ENCODE data around the gene UST.

The UST gene

GRCh38 chr6:149014631-149015534 is 268.1 kb downstream of the UST start:
- Histone ChIP-seq H3K79me2 (ENCODE audit: insufficient read depth, low read depth) (no peaks in the 10 kb centered on the region), H3K27me3 (ENCODE audit: insufficient read depth, low read depth) (no peaks in the 10 kb centered on the region), H4K20me1 (ENCODE audit: insufficient read depth) (no peaks in the 10 kb centered on the region), H3K4me2 (no peak overlapping the region), H3K27ac (no peak overlapping the region), H2AFZ (ENCODE audit: low read depth) (no peak overlapping the region), H3K4me1 (ENCODE audit: low read depth, poor library complexity, severe bottlenecking) (no peaks in the 10 kb centered on the region), H3K36me3 (ENCODE audit: insufficient read depth) (no peaks in the 10 kb centered on the region), H3K4me3 (IDR thresholded peaks at IDR 0.05; ENCODE audit: insufficient read depth, low read depth, low read length) (no peak overlapping the region), H3K9ac (no peak overlapping the region)
- TF ChIP-seq, protein P1, sequence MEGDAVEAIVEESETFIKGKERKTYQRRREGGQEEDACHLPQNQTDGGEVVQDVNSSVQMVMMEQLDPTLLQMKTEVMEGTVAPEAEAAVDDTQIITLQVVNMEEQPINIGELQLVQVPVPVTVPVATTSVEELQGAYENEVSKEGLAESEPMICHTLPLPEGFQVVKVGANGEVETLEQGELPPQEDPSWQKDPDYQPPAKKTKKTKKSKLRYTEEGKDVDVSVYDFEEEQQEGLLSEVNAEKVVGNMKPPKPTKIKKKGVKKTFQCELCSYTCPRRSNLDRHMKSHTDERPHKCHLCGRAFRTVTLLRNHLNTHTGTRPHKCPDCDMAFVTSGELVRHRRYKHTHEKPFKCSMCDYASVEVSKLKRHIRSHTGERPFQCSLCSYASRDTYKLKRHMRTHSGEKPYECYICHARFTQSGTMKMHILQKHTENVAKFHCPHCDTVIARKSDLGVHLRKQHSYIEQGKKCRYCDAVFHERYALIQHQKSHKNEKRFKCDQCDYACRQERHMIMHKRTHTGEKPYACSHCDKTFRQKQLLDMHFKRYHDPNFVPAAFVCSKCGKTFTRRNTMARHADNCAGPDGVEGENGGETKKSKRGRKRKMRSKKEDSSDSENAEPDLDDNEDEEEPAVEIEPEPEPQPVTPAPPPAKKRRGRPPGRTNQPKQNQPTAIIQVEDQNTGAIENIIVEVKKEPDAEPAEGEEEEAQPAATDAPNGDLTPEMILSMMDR (conservative IDR thresholded peaks at IDR 0.05; ENCODE audit: low read depth, low read length): no peak

DNA sequence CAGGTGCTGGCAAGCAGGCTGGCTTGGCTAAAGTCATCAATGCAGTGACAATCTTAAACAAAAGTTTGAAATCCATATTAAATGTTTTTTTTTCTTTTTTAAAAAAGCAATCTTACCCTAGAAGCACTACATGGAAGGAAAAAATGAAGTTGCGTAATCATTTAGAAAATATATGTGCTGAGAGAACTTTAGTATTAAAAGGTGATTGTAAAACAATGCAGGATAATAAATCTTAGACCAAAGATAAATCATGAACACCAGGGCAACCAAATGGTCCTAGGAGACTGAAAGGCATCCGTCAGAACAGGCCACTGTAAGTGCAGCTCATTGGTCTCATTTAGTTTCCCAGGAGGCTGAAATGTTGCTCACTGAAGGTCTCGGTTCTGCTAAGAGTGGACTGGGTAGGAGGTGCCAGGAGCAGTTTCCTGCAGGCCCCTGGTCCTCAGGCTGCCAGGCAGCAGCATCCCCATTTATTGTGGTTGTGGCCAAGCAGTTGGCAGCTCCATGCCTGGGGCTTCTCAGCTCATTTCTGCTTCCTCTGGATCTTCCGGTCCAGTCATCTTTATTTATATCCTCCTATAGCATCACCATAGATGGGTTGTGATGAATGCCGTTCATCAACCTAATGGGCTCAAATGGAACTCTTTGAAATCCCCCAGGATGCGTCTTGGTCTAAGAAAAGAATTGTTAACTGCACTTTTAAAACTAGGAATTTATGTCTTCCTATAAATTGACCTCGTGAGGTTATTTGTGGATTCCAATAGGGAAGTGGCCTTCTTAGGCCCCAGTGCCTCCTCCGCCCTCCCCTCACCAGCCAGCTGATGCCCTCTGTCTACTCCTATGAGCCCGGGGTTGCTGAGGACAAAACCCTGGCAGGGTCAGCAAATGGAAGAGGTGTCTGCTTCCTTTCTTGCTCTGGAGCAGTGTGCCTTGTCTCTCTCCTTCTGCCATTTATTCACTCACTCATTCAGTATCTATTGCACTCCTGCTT is 269.0 kb downstream of the UST start:
- H3K27me3 ChIP-seq (ENCODE audit: insufficient read depth, low read depth): no peaks in the 10 kb centered on the region
- no peaks in the 10 kb centered on the region for H3K36me3 ChIP-seq (ENCODE audit: insufficient read depth)
- no peaks in the 10 kb centered on the region for H3K4me1 ChIP-seq (ENCODE audit: low read depth, poor library complexity, severe bottlenecking)
- no peaks in the 10 kb centered on the region for H4K20me1 ChIP-seq (ENCODE audit: insufficient read depth)
- no peak overlapping the region for H2AFZ ChIP-seq (ENCODE audit: low read depth)
- no peak overlapping the region for H3K4me3 ChIP-seq (IDR thresholded peaks at IDR 0.05; ENCODE audit: insufficient read depth, low read depth, low read length)
- H3K9ac ChIP-seq: no peak overlapping the region
- H3K79me2 ChIP-seq (ENCODE audit: insufficient read depth, low read depth): no peaks in the 10 kb centered on the region
- TF ChIP-seq, protein P1 (conservative IDR thresholded peaks at IDR 0.05; ENCODE audit: low read depth, low read length): no peak
- H3K4me2 ChIP-seq: no peak overlapping the region
- no peak overlapping the region for H3K27ac ChIP-seq

GRCh38 chr6:149016716-149017115 is 269.9 kb downstream of the UST start:
- Histone ChIP-seq H3K27me3 (ENCODE audit: insufficient read depth, low read depth) (no peaks in the 10 kb centered on the region), H3K9ac (no peak overlapping the region), H3K27ac (no peak overlapping the region), H3K4me2 (no peak overlapping the region), H3K4me1 (ENCODE audit: low read depth, poor library complexity, severe bottlenecking) (no peaks in the 10 kb centered on the region), H2AFZ (ENCODE audit: low read depth) (no peak overlapping the region), H4K20me1 (ENCODE audit: insufficient read depth) (no peaks in the 10 kb centered on the region), H3K36me3 (ENCODE audit: insufficient read depth) (no peaks in the 10 kb centered on the region), H3K4me3 (IDR thresholded peaks at IDR 0.05; ENCODE audit: insufficient read depth, low read depth, low read length) (no peak overlapping the region), H3K79me2 (ENCODE audit: insufficient read depth, low read depth) (no peaks in the 10 kb centered on the region)
- TF ChIP-seq, protein P1 (conservative IDR thresholded peaks at IDR 0.05; ENCODE audit: low read depth, low read length): no peak

- H3K4me3 ChIP-seq (IDR thresholded peaks at IDR 0.05; ENCODE audit: insufficient read depth, low read depth, low read length): no peak overlapping the region
- no peaks in the 10 kb centered on the region for H4K20me1 ChIP-seq (ENCODE audit: insufficient read depth)
- H3K79me2 ChIP-seq (ENCODE audit: insufficient read depth, low read depth): no peaks in the 10 kb centered on the region
- H2AFZ ChIP-seq (ENCODE audit: low read depth): no peak overlapping the region
- H3K4me1 ChIP-seq (ENCODE audit: low read depth, poor library complexity, severe bottlenecking): no peaks in the 10 kb centered on the region
- TF ChIP-seq, protein P1 (conservative IDR thresholded peaks at IDR 0.05; ENCODE audit: low read depth, low read length): no peak
- no peaks in the 10 kb centered on the region for H3K36me3 ChIP-seq (ENCODE audit: insufficient read depth)
- H3K27ac ChIP-seq: no peak overlapping the region
- no peak overlapping the region for H3K9ac ChIP-seq
- H3K4me2 ChIP-seq: no peak overlapping the region
- no peaks in the 10 kb centered on the region for H3K27me3 ChIP-seq (ENCODE audit: insufficient read depth, low read depth)
These were observed 273.5 kb downstream of the UST start for GRCh38 chr6:149020319-149020718.

Measured in KMS-11 (cell line).